Body of pancreas (tissue), 4 donors: ENCODE data around the gene ATG3.

Experiments
- POLR2A ChIP-seq, 3 donors: fragments of 450-650 bp; IDR thresholded peaks; one replicate each; pipeline ENCODE4 v1.6.1; 2016; ENCODE audit warnings: antibody characterized with exemption in 3 of 3, mild to moderate bottlenecking in 2 of 3
- TF ChIP-seq, protein P1 (sequence below), 7 experiments: fragments of 450-650 bp in 4 of 7; fragments of 200-600 bp in 3 of 7; sonication (generic) in 3 of 7; IDR thresholded peaks; one replicate each; pipeline ENCODE4 v1.5.1; 2016 to 2019; ENCODE audit warnings: antibody characterized with exemption in 7 of 7

DNA sequence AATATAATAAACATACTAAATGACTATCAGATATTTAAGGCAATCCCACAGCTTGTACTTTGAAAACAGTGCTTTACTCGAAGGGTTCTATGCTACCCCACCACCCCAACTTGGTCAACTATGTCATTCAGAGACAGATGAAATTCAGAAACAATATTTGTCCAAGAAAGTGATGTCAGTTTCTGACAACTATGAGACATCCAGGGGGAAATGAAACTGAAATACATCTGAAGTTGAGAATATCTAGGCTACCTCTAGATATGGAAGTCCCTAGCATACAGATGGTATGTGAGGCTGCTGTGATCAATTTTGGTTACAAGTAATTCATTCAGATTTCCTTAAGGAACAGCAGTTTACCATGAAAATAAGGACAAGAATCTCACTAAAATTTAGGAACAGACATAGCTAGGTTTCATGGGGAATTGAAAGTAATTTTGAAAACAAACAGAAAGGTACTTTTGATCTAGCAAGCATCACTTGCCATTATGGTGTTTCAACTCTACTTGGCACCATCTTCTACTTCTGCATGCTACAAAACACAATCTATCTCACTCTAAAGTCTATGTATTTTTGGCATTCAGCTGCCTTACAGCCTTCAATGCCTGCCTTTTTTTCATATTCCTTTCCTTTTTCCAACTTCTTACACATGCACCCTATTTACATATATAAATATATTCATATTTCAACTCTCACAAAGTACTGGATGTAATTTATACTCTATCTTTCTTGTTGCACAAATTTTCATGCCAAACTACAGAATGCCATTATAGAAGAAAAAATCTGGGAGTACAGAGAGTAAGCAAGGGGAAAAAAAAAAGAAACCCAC is 21.7 kb downstream of the ATG3 start:
- no peak for TF ChIP-seq POLR2A (IDR thresholded peaks at IDR 0.05)
- TF ChIP-seq, protein P1, sequence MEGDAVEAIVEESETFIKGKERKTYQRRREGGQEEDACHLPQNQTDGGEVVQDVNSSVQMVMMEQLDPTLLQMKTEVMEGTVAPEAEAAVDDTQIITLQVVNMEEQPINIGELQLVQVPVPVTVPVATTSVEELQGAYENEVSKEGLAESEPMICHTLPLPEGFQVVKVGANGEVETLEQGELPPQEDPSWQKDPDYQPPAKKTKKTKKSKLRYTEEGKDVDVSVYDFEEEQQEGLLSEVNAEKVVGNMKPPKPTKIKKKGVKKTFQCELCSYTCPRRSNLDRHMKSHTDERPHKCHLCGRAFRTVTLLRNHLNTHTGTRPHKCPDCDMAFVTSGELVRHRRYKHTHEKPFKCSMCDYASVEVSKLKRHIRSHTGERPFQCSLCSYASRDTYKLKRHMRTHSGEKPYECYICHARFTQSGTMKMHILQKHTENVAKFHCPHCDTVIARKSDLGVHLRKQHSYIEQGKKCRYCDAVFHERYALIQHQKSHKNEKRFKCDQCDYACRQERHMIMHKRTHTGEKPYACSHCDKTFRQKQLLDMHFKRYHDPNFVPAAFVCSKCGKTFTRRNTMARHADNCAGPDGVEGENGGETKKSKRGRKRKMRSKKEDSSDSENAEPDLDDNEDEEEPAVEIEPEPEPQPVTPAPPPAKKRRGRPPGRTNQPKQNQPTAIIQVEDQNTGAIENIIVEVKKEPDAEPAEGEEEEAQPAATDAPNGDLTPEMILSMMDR (IDR thresholded peaks at IDR 0.05) = no peak
